BE2C (cell line): ENCODE results near the gene GGN.
"Not testable (repeated sequence)": the region's sequence is repeated elsewhere in the genome, so short reads cannot be mapped to it uniquely, and the experiment has no call there.

Experiments used
- DNase-seq: peaks from one replicate; pipeline ENCODE4 v3.0.0-alpha.2; 2020
- H3K27me3 ChIP-seq: fragments of 250-450 bp; sonication (Bioruptor Pico); 2 replicates; pipeline ENCODE4 v1.5.1; 2020; ENCODE audit warnings: mild to moderate bottlenecking
- H3K36me3 ChIP-seq: fragments of 250-450 bp; sonication (Bioruptor Pico); 2 replicates; pipeline ENCODE4 v1.5.1; 2020; ENCODE audit warnings: mild to moderate bottlenecking
- H3K4me1 ChIP-seq: fragments of 250-450 bp; sonication (Bioruptor Pico); 2 replicates; pipeline ENCODE4 v1.5.1; 2020
- H3K4me3 ChIP-seq: 2 replicates; pipeline ENCODE4 v1.5.1; 2011; ENCODE audit warnings: low read depth, low read length
- H3K9me3 ChIP-seq: fragments of 250-450 bp; sonication (Bioruptor Pico); 2 replicates; pipeline ENCODE4 v1.5.1; 2020
- TF ChIP-seq, protein P1 (sequence below): IDR thresholded peaks from 2 replicates; pipeline ENCODE4 v1.5.1; 2012; ENCODE audit warnings: mild to moderate bottlenecking, low read depth, low read length

GGN gene

DNA sequence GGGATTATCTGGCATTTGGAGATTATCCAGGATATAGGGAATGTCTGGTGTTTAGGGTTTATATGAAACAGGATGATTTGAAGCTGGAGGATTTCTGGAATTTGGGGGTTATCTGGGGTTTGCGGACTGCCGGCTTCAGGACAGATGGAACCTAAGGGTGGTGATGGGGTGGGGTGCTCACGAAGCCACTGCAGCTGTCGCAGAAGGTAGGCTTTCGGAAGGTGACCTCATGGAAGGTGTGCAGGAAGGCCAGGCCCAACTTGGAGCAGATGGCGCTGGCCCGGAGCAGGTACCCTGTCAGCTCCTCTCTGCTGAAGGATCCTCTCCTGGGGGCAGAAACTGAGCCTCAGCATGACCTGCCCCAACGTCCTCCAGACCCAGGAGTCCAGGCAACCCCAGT is 24.7 kb upstream of the GGN start:
- H3K4me1 ChIP-seq: no peaks in the 10 kb centered on the region
- TF ChIP-seq, protein P1, sequence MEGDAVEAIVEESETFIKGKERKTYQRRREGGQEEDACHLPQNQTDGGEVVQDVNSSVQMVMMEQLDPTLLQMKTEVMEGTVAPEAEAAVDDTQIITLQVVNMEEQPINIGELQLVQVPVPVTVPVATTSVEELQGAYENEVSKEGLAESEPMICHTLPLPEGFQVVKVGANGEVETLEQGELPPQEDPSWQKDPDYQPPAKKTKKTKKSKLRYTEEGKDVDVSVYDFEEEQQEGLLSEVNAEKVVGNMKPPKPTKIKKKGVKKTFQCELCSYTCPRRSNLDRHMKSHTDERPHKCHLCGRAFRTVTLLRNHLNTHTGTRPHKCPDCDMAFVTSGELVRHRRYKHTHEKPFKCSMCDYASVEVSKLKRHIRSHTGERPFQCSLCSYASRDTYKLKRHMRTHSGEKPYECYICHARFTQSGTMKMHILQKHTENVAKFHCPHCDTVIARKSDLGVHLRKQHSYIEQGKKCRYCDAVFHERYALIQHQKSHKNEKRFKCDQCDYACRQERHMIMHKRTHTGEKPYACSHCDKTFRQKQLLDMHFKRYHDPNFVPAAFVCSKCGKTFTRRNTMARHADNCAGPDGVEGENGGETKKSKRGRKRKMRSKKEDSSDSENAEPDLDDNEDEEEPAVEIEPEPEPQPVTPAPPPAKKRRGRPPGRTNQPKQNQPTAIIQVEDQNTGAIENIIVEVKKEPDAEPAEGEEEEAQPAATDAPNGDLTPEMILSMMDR: no peak
- DNase-seq: no peak
- H3K9me3 ChIP-seq: no peaks in the 10 kb centered on the region
- H3K36me3 ChIP-seq: no peaks in the 10 kb centered on the region
- H3K4me3 ChIP-seq: no peak overlapping the region
- H3K27me3 ChIP-seq: no peaks in the 10 kb centered on the region; the same call in 1 of the 2 replicates

DNA sequence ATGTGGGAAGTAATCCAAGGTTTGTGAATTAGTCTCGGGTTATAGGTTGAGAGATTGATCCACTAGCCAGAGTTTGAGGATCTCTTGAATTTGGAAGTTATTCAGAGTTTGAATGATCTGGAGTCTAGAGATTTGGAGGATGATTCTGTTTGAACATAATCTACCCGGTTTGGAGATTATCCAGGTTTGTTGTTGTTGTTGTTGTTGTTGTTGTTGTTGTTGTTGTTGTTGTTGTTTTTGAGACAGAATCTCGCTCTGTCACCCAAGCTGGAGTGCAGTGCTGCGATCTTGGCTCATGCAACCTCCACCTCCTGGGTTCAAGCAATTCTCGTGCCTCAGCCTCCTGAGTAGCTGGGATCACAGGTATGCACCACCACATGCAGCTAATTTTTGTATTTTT is 24.1 kb upstream of the GGN start:
- H3K36me3 ChIP-seq, H3K4me3 ChIP-seq, H3K27me3 ChIP-seq, H3K4me1 ChIP-seq, DNase-seq, H3K9me3 ChIP-seq: not testable (repeated sequence)

DNA sequence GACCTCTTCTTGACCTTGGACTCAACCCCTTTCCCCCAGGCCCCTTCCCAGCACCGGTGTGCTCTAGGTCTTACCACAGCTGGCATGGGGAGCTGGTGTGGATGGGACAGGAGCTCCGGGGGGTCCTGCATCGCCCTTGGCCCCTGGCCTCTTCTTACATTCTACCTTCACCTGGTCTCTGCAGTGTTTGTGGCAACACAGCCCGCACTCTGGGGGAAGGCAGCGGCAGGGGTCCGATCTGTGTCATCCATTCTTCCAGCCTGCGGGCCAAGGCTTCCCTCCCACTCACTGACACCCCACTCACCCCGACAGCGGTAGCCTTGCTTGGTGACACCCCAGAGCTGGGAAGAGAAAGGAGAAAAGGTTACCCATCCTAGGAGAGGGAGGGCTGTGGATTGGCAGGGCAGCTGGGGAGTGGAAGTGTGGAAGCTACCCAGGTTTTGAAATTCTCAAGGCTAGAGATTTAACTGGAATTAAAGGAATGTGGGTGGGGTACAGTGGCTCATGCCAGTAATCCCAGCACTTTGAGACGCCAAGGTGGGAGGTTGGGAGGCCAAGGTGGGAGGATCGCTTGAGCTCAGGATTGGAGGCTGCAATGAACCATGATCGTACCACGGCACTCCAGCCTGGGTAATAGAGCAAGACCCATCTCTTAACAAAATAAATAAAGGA is 23.3 kb upstream of the GGN start:
- no peaks in the 10 kb centered on the region for H3K4me1 ChIP-seq

DNA sequence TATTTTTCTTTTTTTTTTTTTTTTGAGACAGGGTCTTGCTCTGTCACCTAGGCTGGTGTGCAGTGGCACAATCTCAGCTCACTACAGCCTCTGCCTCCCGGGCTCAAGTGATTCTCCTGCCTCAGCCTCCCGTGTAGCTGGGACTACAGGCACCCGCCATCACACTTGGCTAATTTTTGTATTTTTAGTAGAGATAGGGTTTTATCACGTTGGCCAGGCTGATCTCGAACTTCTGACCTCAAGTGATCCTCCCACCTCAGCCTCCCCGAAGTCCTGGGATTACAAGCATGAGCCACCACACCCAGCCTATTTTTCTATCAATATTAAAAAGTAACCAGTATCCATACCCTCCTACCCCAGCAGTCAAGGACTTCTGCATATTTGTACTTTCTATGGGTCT is 22.6 kb upstream of the GGN start:
- H3K4me3 ChIP-seq, DNase-seq, H3K9me3 ChIP-seq, H3K4me1 ChIP-seq, H3K36me3 ChIP-seq, H3K27me3 ChIP-seq: not testable (repeated sequence)

More for the DNA sequence above, 23.3 kb upstream of the GGN start:
- no peak overlapping the region for H3K4me3 ChIP-seq
- TF ChIP-seq, protein P1: no peak
- H3K36me3 ChIP-seq: no peaks in the 10 kb centered on the region
- no peak for DNase-seq
- no peaks in the 10 kb centered on the region for H3K9me3 ChIP-seq
- no peaks in the 10 kb centered on the region for H3K27me3 ChIP-seq

DNA sequence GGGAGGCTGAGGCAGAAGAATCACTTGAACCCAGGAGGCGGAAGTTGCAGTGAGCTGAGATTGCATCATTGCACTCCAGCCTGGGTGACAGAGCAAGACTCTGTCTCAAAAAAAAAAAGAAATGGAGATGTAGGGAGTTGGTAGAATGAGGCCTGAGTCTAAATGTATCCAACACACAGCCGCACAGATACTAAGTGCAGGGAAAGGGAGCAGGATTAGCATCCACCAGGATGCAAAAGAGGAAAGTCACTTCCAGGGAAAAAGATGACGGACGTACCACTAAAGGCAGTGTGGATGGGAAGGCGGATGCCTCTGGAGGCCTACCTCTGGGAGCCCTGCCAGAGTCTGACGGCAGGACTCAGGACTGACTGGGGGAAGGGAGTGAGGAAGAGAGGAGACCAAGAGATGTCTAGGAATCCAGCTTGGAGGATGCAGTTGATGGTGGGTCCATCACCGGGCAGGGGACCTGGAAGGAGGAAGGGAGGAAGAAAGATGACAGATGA is 21.8 kb upstream of the GGN start:
- DNase-seq: no peak
- Histone ChIP-seq H3K9me3 (no peaks in the 10 kb centered on the region), H3K27me3 (no peaks in the 10 kb centered on the region), H3K36me3 (no peaks in the 10 kb centered on the region), H3K4me1 (no peaks in the 10 kb centered on the region), H3K4me3 (no peak overlapping the region)
- TF ChIP-seq, protein P1: no peak

DNA sequence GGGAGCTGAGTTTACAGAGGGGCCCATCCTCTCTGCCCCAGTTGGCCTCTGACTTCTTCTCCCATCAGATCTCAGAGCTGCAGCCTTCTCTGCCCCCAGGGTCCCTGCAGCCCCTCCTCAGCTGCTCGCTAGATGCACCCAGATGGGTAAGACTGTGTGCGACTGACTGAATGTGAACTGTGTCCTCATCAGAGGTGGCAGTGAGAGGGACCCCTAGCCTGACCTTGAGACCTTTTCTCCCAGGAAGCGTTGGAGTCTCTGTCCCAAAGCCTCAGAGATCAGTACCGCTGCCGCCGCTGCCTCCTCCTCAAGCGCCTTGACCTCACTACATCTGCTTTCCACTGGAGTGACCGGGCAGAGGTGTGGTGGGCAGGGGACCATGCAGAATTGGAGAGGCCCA is 17.4 kb upstream of the GGN start:
- Histone ChIP-seq H3K36me3 (no peaks in the 10 kb centered on the region), H3K27me3 (no peaks in the 10 kb centered on the region; the same call in 1 of the 2 replicates), H3K4me1 (no peaks in the 10 kb centered on the region), H3K4me3 (no peak overlapping the region), H3K9me3 (no peaks in the 10 kb centered on the region)
- TF ChIP-seq, protein P1: no peak
- DNase-seq: no peak

DNA sequence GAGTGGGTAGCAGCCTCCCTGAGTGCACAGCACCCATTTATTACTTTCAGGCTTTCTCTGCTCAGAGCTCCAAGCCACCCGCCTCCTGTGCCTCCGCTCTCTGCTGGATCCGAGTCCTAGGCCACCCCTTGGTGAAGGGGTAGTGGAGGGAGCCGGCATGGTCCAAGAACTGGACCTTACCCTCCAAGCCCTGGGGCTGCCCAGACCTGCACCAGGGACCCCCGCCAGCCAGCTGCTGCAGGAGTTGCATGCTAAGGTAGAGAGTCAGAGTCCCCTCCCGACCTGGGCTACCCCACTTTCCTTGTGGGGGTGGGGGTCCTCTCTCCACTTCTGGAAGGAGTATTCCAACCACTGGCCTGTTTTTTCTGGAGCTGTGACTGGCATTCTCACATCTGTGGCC is 17.0 kb upstream of the GGN start:
- Histone ChIP-seq H3K4me3 (no peak overlapping the region), H3K27me3 (no peaks in the 10 kb centered on the region; the same call in 1 of the 2 replicates), H3K36me3 (no peaks in the 10 kb centered on the region), H3K9me3 (no peaks in the 10 kb centered on the region), H3K4me1 (no peaks in the 10 kb centered on the region)
- no peak for DNase-seq
- TF ChIP-seq, protein P1: no peak
